ENCODE measurements around the gene HS3ST5. TPM values are rescaled to one million over a fixed set of nuclear protein-coding genes. Genes with fewer than 3 reads are reported as not detected.
"Not testable (repeated sequence)": the region's sequence is repeated elsewhere in the genome, so short reads cannot be mapped to it uniquely, and the experiment has no call there.

HS3ST5 gene
- total RNA-seq, 4 donors from 2014 or later, result 0.42 to 2.8 TPM; not detected in 2

- Histone ChIP-seq H3K27me3 (no peaks in the 10 kb centered on the region), H3K4me1 (no peaks in the 10 kb centered on the region), H3K27ac (no peak overlapping the region), H3K36me3 (no peaks in the 10 kb centered on the region), H3K9me3 (no peaks in the 10 kb centered on the region), H3K4me3 (no peak overlapping the region)
- no peak for DNase-seq (ENCODE audit: low spot score in 2 of 2)
- no peak for TF ChIP-seq CTCF (IDR thresholded peaks at IDR 0.05)
- TF ChIP-seq POLR2A (IDR thresholded peaks at IDR 0.05), result no peak
- no peak for TF ChIP-seq EP300 (IDR thresholded peaks at IDR 0.05)
- 71 to 88% methylated on average over 2 of the region's 2 CpGs for WGBS, 2 donors
Observed at GRCh38 chr6:114157848-114158247, 185.0 kb downstream of the HS3ST5 start.

- Histone ChIP-seq H3K36me3 (no peaks in the 10 kb centered on the region), H3K27ac (no peak overlapping the region), H3K9me3 (no peaks in the 10 kb centered on the region), H3K4me1 (no peaks in the 10 kb centered on the region), H3K4me3 (no peak overlapping the region), H3K27me3 (no peaks in the 10 kb centered on the region)
- DNase-seq (ENCODE audit: low spot score in 2 of 2), result no peak
- whole genome bisulfite sequencing, 2 donors, result 48 to 68% methylated on average over 3 of the region's 3 CpGs
- TF ChIP-seq POLR2A (IDR thresholded peaks at IDR 0.05), result no peak
- TF ChIP-seq CTCF (IDR thresholded peaks at IDR 0.05), result no peak
- TF ChIP-seq EP300 (IDR thresholded peaks at IDR 0.05), result no peak
Observed at GRCh38 chr6:114155763-114156162, 187.1 kb downstream of the HS3ST5 start.

DNA sequence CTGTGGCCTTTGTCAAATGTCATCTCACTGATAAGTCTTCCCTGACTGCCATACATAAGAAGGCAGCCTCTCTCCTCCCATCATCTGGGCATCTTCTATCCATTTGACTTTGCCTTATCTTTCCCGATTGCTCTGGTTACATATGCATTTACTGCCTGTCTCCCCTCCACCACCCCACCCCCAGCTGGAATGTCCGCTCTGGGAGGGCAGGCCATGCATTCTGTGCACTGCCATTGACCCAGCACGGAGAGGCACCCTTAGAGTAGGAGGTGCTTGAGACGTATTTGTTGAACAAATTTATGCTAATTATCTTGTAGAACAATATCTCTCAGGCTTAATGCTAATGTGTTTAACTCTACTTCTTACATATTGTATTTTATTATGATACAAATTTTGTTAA is 188.0 kb downstream of the HS3ST5 start:
- 77 to 80% methylated on average over 4 of the region's 4 CpGs for WGBS, 2 donors
- Histone ChIP-seq H3K27ac (no peak overlapping the region), H3K4me1 (no peaks in the 10 kb centered on the region), H3K9me3 (no peaks in the 10 kb centered on the region), H3K4me3 (no peak overlapping the region), H3K27me3 (no peaks in the 10 kb centered on the region), H3K36me3 (no peaks in the 10 kb centered on the region)
- no peak for DNase-seq (ENCODE audit: low spot score in 2 of 2)
- TF ChIP-seq EP300 (IDR thresholded peaks at IDR 0.05) (no peak), CTCF (IDR thresholded peaks at IDR 0.05) (no peak), POLR2A (IDR thresholded peaks at IDR 0.05) (no peak)

GRCh38 chr6:114153448-114153847 is 189.4 kb downstream of the HS3ST5 start:
- TF ChIP-seq POLR2A (IDR thresholded peaks at IDR 0.05) (no peak), EP300 (IDR thresholded peaks at IDR 0.05) (no peak), CTCF (IDR thresholded peaks at IDR 0.05) (no peak)
- no peak overlapping the region for H3K27ac ChIP-seq
- no peaks in the 10 kb centered on the region for H3K27me3 ChIP-seq
- 91 to 93% methylated on average over 3 of the region's 3 CpGs for WGBS, 2 donors
- no peak overlapping the region for H3K4me3 ChIP-seq
- DNase-seq (ENCODE audit: low spot score in 2 of 2), result no peak
- no peaks in the 10 kb centered on the region for H3K9me3 ChIP-seq
- H3K4me1 ChIP-seq, result no peaks in the 10 kb centered on the region
- no peaks in the 10 kb centered on the region for H3K36me3 ChIP-seq

DNA sequence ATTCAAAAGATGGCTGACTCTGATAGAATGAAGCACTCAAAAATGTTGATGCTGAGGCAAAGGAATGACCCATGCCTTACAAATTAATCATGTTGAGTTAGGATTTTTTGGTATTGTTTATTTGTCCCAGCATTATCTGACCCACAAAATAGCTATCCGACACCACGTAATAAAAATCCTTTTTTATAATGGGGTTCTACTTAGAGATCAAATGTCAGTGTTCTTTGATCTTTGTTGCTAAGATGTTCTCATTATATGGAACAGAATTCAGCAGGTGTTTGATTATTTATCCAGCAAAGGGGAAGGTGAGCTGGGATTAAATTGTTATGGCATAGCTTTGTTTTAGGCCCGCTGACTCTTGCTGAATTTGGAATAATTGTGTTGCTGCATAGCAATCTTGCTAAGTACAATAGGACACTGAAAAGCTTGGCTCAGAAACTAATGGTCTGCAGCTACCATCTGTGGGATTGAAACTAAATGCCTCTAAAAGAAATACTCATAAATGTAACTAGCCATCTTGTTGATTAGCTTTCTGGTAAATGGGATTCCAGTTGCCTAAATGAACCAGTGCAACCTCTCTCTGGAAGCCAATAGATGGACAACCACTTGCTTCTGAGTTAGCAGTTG is 191.6 kb downstream of the HS3ST5 start:
- Histone ChIP-seq H3K4me3 (no peak overlapping the region), H3K9me3 (peaks cover 0 to 6% (median 0%) of the 10 kb centered on the region in 4 donors), H3K27me3 (no peaks in the 10 kb centered on the region), H3K27ac (no peak overlapping the region), H3K36me3 (no peaks in the 10 kb centered on the region), H3K4me1 (no peaks in the 10 kb centered on the region)
- no peak for DNase-seq (ENCODE audit: low spot score in 2 of 2)
- TF ChIP-seq EP300 (IDR thresholded peaks at IDR 0.05), result no peak
- 63 to 67% methylated on average over 3 of the region's 3 CpGs for WGBS, 2 donors

- H3K4me3 ChIP-seq; H3K9me3 ChIP-seq; H3K4me1 ChIP-seq; H3K36me3 ChIP-seq; H3K27ac ChIP-seq; H3K27me3 ChIP-seq; DNase-seq (ENCODE audit: low spot score in 2 of 2): not testable (repeated sequence)
Observed at GRCh38 chr6:114149182-114149581, 193.6 kb downstream of the HS3ST5 start.
